T-helper 17 cell (primary cell): ENCODE results near the gene HTR4. TPM values are rescaled to one million over a fixed set of nuclear protein-coding genes. Genes with fewer than 3 reads are reported as not detected.

Experiments
- ATAC-seq: fragments of 150-1000 bp; cut with Tn5 transposase; 2 replicates; pipeline ENCODE4 v1.10.0; 2021; ENCODE audit warnings: mild to moderate bottlenecking, moderate library complexity
- DNase-seq, 3 donors: peaks; one replicate each; pipeline versions ENCODE4 v3.0.0 to v3.0.0-alpha.2; 2020 to 2021
- H3K9me3 ChIP-seq: one replicate; pipeline ENCODE4 v1.7.0; 2013; ENCODE audit warnings: low read length, mild to moderate bottlenecking; ENCODE audit not compliant: control insufficient read depth, poor library complexity, severe bottlenecking
- H3K27ac Mint-ChIP-seq: one replicate; pipeline ENCODE4 v1.8.0; 2022; ENCODE audit warnings: mild to moderate bottlenecking, moderate library complexity, mixed read lengths
- H3K27me3 Mint-ChIP-seq: one replicate; pipeline ENCODE4 v1.8.0; 2022; ENCODE audit warnings: mixed read lengths
- H3K36me3 Mint-ChIP-seq: one replicate; pipeline ENCODE4 v1.8.0; 2022; ENCODE audit warnings: low read depth, mixed read lengths
- H3K4me1 Mint-ChIP-seq: one replicate; pipeline ENCODE4 v1.8.0; 2022; ENCODE audit warnings: mild to moderate bottlenecking, mixed read lengths
- H3K4me3 Mint-ChIP-seq: one replicate; pipeline ENCODE4 v1.8.0; 2022; ENCODE audit warnings: mild to moderate bottlenecking, moderate library complexity, mixed read lengths
- total RNA-seq, 4 donors: library from RNA in 2 of 4; stranded (reverse) in 2 of 4; gene quantifications; one replicate each; pipeline ENCODE4 v1.2.3 and lab custom pipeline; 2022 to 2026

Gene HTR4
- total RNA-seq, 2 donors from 2014 or later = not detected

- peak overlapping the region; percentile 89 for H3K27ac Mint-ChIP-seq
- H3K9me3 ChIP-seq = no peaks in the 10 kb centered on the region
Measured at GRCh38 chr5:148620091-148620490, 34.2 kb downstream of the HTR4 start.

GRCh38 chr5:148619484-148619883, 34.8 kb downstream of the HTR4 start:
- H3K4me3 Mint-ChIP-seq = no peak overlapping the region
- H3K27ac Mint-ChIP-seq = peak overlapping the region; percentile 89
- H3K36me3 Mint-ChIP-seq = peaks cover 7% of the 10 kb centered on the region

More at GRCh38 chr5:148620091-148620490, 34.2 kb downstream of the HTR4 start:
- H3K27me3 Mint-ChIP-seq = peaks cover 24% of the 10 kb centered on the region
- H3K4me1 Mint-ChIP-seq = peaks cover 28% of the 10 kb centered on the region
- peaks cover 7% of the 10 kb centered on the region for H3K36me3 Mint-ChIP-seq
- no peak for ATAC-seq
- H3K4me3 Mint-ChIP-seq = peak overlapping the region; percentile 37
- no peak for DNase-seq

GRCh38 chr5:148615644-148616275, 38.6 kb downstream of the HTR4 start:
- Mint-ChIP-seq H3K27ac (no peak overlapping the region), H3K36me3 (no peaks in the 10 kb centered on the region), H3K4me1 (peaks cover 13% of the 10 kb centered on the region), H3K27me3 (peaks cover 8% of the 10 kb centered on the region), H3K4me3 (no peak overlapping the region)
- no peak for ATAC-seq
- H3K9me3 ChIP-seq = no peaks in the 10 kb centered on the region
- DNase-seq = no peak

More at GRCh38 chr5:148619484-148619883, 34.8 kb downstream of the HTR4 start:
- DNase-seq (no peak), ATAC-seq (no peak)
- Mint-ChIP-seq H3K4me1 (peaks cover 28% of the 10 kb centered on the region), H3K27me3 (peaks cover 24% of the 10 kb centered on the region)
- H3K9me3 ChIP-seq = no peaks in the 10 kb centered on the region

- DNase-seq (no peak), ATAC-seq (no peak)
- H3K9me3 ChIP-seq = no peaks in the 10 kb centered on the region
- Mint-ChIP-seq H3K36me3 (no peaks in the 10 kb centered on the region), H3K27ac (no peak overlapping the region), H3K27me3 (no peaks in the 10 kb centered on the region), H3K4me1 (no peaks in the 10 kb centered on the region), H3K4me3 (no peak overlapping the region)
Measured at GRCh38 chr5:148607406-148607805, 46.9 kb downstream of the HTR4 start.

- Mint-ChIP-seq H3K27me3 (no peaks in the 10 kb centered on the region), H3K4me3 (no peak overlapping the region), H3K4me1 (no peaks in the 10 kb centered on the region), H3K27ac (no peak overlapping the region), H3K36me3 (no peaks in the 10 kb centered on the region)
- no peak for DNase-seq
- no peak for ATAC-seq
- H3K9me3 ChIP-seq = no peaks in the 10 kb centered on the region
Measured at GRCh38 chr5:148606296-148606695, 48.0 kb downstream of the HTR4 start.

- Mint-ChIP-seq H3K36me3 (peaks cover 3% of the 10 kb centered on the region), H3K4me1 (no peaks in the 10 kb centered on the region), H3K27me3 (peaks cover 15% of the 10 kb centered on the region), H3K27ac (no peak overlapping the region), H3K4me3 (no peak overlapping the region)
- no peaks in the 10 kb centered on the region for H3K9me3 ChIP-seq
- no peak for ATAC-seq
- no peak for DNase-seq
Measured at GRCh38 chr5:148599187-148599586, 55.1 kb downstream of the HTR4 start.

GRCh38 chr5:148595697-148596096, 58.6 kb downstream of the HTR4 start:
- DNase-seq = no peak
- Mint-ChIP-seq H3K4me3 (no peak overlapping the region), H3K27me3 (peaks cover 30% of the 10 kb centered on the region), H3K36me3 (peaks cover 3% of the 10 kb centered on the region), H3K4me1 (no peaks in the 10 kb centered on the region), H3K27ac (no peak overlapping the region)
- H3K9me3 ChIP-seq = no peaks in the 10 kb centered on the region
- ATAC-seq = no peak

- Mint-ChIP-seq H3K27ac (no peak overlapping the region), H3K36me3 (no peaks in the 10 kb centered on the region)
Measured at GRCh38 chr5:148586796-148587195, 67.5 kb downstream of the HTR4 start.

GRCh38 chr5:148585988-148586387, 68.3 kb downstream of the HTR4 start:
- Mint-ChIP-seq H3K4me1 (no peaks in the 10 kb centered on the region), H3K36me3 (no peaks in the 10 kb centered on the region), H3K27ac (no peak overlapping the region), H3K4me3 (no peak overlapping the region), H3K27me3 (peaks cover 7% of the 10 kb centered on the region)
- ATAC-seq (no peak), DNase-seq (no peak)
- H3K9me3 ChIP-seq = no peaks in the 10 kb centered on the region

More at GRCh38 chr5:148586796-148587195, 67.5 kb downstream of the HTR4 start:
- ATAC-seq = no peak
- no peak overlapping the region for H3K4me3 Mint-ChIP-seq
- no peak for DNase-seq
- H3K9me3 ChIP-seq = no peaks in the 10 kb centered on the region
- no peaks in the 10 kb centered on the region for H3K4me1 Mint-ChIP-seq
- peaks cover 13% of the 10 kb centered on the region for H3K27me3 Mint-ChIP-seq

GRCh38 chr5:148584103-148584502, 70.2 kb downstream of the HTR4 start:
- H3K36me3 Mint-ChIP-seq = no peaks in the 10 kb centered on the region
- H3K4me3 Mint-ChIP-seq = no peak overlapping the region
- ATAC-seq = no peak
- H3K9me3 ChIP-seq = no peaks in the 10 kb centered on the region
- DNase-seq = no peak
- H3K4me1 Mint-ChIP-seq = no peaks in the 10 kb centered on the region
- H3K27me3 Mint-ChIP-seq = peaks cover 7% of the 10 kb centered on the region
- H3K27ac Mint-ChIP-seq = no peak overlapping the region

- H3K27ac Mint-ChIP-seq = no peak overlapping the region
- DNase-seq (no peak), ATAC-seq (no peak)
- no peaks in the 10 kb centered on the region for H3K4me1 Mint-ChIP-seq
- H3K9me3 ChIP-seq = no peaks in the 10 kb centered on the region
- H3K27me3 Mint-ChIP-seq = peaks cover 7% of the 10 kb centered on the region
- H3K4me3 Mint-ChIP-seq = no peak overlapping the region
- H3K36me3 Mint-ChIP-seq = no peaks in the 10 kb centered on the region
Measured at GRCh38 chr5:148583421-148583965, 70.8 kb downstream of the HTR4 start.

GRCh38 chr5:148574167-148574566, 80.2 kb downstream of the HTR4 start:
- Mint-ChIP-seq H3K4me3 (no peak overlapping the region), H3K36me3 (no peaks in the 10 kb centered on the region), H3K27ac (no peak overlapping the region), H3K4me1 (no peaks in the 10 kb centered on the region), H3K27me3 (peaks cover 9% of the 10 kb centered on the region)
- ATAC-seq (no peak), DNase-seq (no peak)
- no peaks in the 10 kb centered on the region for H3K9me3 ChIP-seq

GRCh38 chr5:148573374-148573773, 81.0 kb downstream of the HTR4 start:
- H3K27me3 Mint-ChIP-seq = peaks cover 9% of the 10 kb centered on the region
- no peak overlapping the region for H3K27ac Mint-ChIP-seq
- no peaks in the 10 kb centered on the region for H3K36me3 Mint-ChIP-seq
- no peak overlapping the region for H3K4me3 Mint-ChIP-seq
- ATAC-seq (no peak), DNase-seq (no peak)
- no peaks in the 10 kb centered on the region for H3K4me1 Mint-ChIP-seq
- no peaks in the 10 kb centered on the region for H3K9me3 ChIP-seq

- H3K36me3 Mint-ChIP-seq = no peaks in the 10 kb centered on the region
- no peaks in the 10 kb centered on the region for H3K9me3 ChIP-seq
- peaks cover 28% of the 10 kb centered on the region for H3K27me3 Mint-ChIP-seq
- no peak overlapping the region for H3K27ac Mint-ChIP-seq
- H3K4me1 Mint-ChIP-seq = no peaks in the 10 kb centered on the region
- no peak for ATAC-seq
- DNase-seq = no peak
- H3K4me3 Mint-ChIP-seq = no peak overlapping the region
Measured at GRCh38 chr5:148569948-148570347, 84.4 kb downstream of the HTR4 start.
